CD4-positive, alpha-beta memory T cell (primary cell): ENCODE results near the gene EIF4ENIF1. TPM values are rescaled to one million over a fixed set of nuclear protein-coding genes. Genes with fewer than 3 reads are reported as not detected.

Experiments used
- CTCF ChIA-PET: fragments of 350-600 bp; sonication (Branson Sonifier 250); formaldehyde crosslinking; loops from one replicate; lab custom pipeline; 2021; ENCODE audit warnings: inconsistent platforms; ENCODE audit not compliant: partially characterized antibody; lab: Charles Lee
- POLR2A ChIA-PET: fragments of 350-600 bp; sonication (Branson Sonifier 250); formaldehyde crosslinking; loops from one replicate; lab custom pipeline; 2021; ENCODE audit not compliant: partially characterized antibody; lab: Charles Lee
- DNase-seq, 5 donors: peaks; one replicate each; pipeline versions ENCODE4 v3.0.0 to v3.0.0-alpha.2; 2020 to 2022; ENCODE audit warnings: mixed read lengths in 1 of 5
- H3K27ac ChIP-seq: one replicate; pipeline ENCODE4 v1.7.0; 2013; ENCODE audit warnings: low read depth, low read length
- H3K27me3 ChIP-seq: 2 replicates; pipeline ENCODE4 v1.7.0; 2013; ENCODE audit warnings: mild to moderate bottlenecking, low read length, moderate library complexity; ENCODE audit not compliant: insufficient read depth
- H3K36me3 ChIP-seq: 2 replicates; pipeline ENCODE4 v1.7.0; 2013; ENCODE audit warnings: mild to moderate bottlenecking, low read length, moderate library complexity; ENCODE audit not compliant: insufficient read depth
- H3K4me1 ChIP-seq: 2 replicates; pipeline ENCODE4 v1.7.0; 2013; ENCODE audit warnings: mild to moderate bottlenecking, low read length, moderate library complexity; ENCODE audit not compliant: insufficient read depth
- H3K4me3 ChIP-seq, 2 donors: one replicate each; pipeline ENCODE4 v1.7.0; 2013; ENCODE audit warnings: low read length in 2 of 2, mild to moderate bottlenecking in 1 of 2
- H3K9me3 ChIP-seq, 2 donors: one replicate each; pipeline ENCODE4 v1.7.0; 2013; ENCODE audit warnings: low read length in 2 of 2, control low read depth in 1 of 2; ENCODE audit not compliant: control insufficient read depth in 1 of 2
- H3K27ac Mint-ChIP-seq, 7 donors: one replicate each; pipeline ENCODE4 v1.8.0; 2020 to 2021; ENCODE audit warnings: mixed read lengths in 7 of 7, mild to moderate bottlenecking in 6 of 7, inconsistent platforms in 3 of 7, moderate library complexity in 3 of 7
- H3K27me3 Mint-ChIP-seq, 2 donors: one replicate each; pipeline ENCODE4 v1.8.0; 2020 to 2021; ENCODE audit warnings: mixed read lengths in 2 of 2
- H3K36me3 Mint-ChIP-seq, 2 donors: one replicate each; pipeline ENCODE4 v1.8.0; 2020 to 2021; ENCODE audit warnings: mixed read lengths in 2 of 2, inconsistent platforms in 1 of 2, mild to moderate bottlenecking in 1 of 2
- H3K4me1 Mint-ChIP-seq, 4 donors: one replicate each; pipeline ENCODE4 v1.8.0; 2020 to 2021; ENCODE audit warnings: mixed read lengths in 4 of 4, mild to moderate bottlenecking in 1 of 4
- H3K4me3 Mint-ChIP-seq, 8 donors: one replicate each; pipeline ENCODE4 v1.8.0; 2020 to 2021; ENCODE audit warnings: mixed read lengths in 8 of 8, mild to moderate bottlenecking in 7 of 8, moderate library complexity in 6 of 8, inconsistent platforms in 3 of 8
- H3K9me3 Mint-ChIP-seq, 8 donors: one replicate each; pipeline ENCODE4 v1.8.0; 2020 to 2021; ENCODE audit warnings: mixed read lengths in 8 of 8, mild to moderate bottlenecking in 5 of 8, inconsistent platforms in 3 of 8, moderate library complexity in 1 of 8
- intact Hi-C: fragments of 100-400 bp; cut with micrococcal nuclease; formaldehyde crosslinking; loops from one replicate; pipeline ENCODE4 v1.15.1; 2023
- polyA plus RNA-seq, 2 donors: library from polyadenylated mRNA; unstranded; fragments of 300-500 nt; fragmentation: Illumina TruSeq; gene quantifications; one replicate each; pipeline ENCODE4 v1.2.3, GENCODE V29; 2021
- total RNA-seq, 2 experiments: library from RNA; stranded (reverse); gene quantifications; one replicate each; pipeline ENCODE4 v1.2.3, GENCODE V29; 2021

Gene EIF4ENIF1
- total and polyA plus RNA-seq, 4 experiments from 2014 or later: 6.6 to 50.7 (median 29.6) TPM

- intact Hi-C loops: no loop called here
- peaks cover 55% of the 10 kb centered on the region for H3K4me1 ChIP-seq
- no peaks in the 10 kb centered on the region for H3K27me3 Mint-ChIP-seq
- H3K27ac Mint-ChIP-seq: peak overlapping the region in 1 of 7 donors; percentile 56
- POLR2A ChIA-PET: no interaction called here
- no peak overlapping the region for H3K4me3 ChIP-seq
- no peaks in the 10 kb centered on the region for H3K9me3 Mint-ChIP-seq
- peaks cover 10% of the 10 kb centered on the region for H3K36me3 ChIP-seq
- no peak overlapping the region for H3K4me3 Mint-ChIP-seq
- DNase-seq: no peak
- CTCF ChIA-PET: no interaction called here
- peaks cover 33 to 49% of the 10 kb centered on the region in 2 donors for H3K36me3 Mint-ChIP-seq
- no peak overlapping the region for H3K27ac ChIP-seq
- peaks cover 37 to 69% (median 52%) of the 10 kb centered on the region in 4 donors for H3K4me1 Mint-ChIP-seq
- H3K27me3 ChIP-seq: no peaks in the 10 kb centered on the region
- no peaks in the 10 kb centered on the region for H3K9me3 ChIP-seq
These were observed 14.6 kb upstream of the EIF4ENIF1 start for GRCh38 chr22:31504282-31504681.

GRCh38 chr22:31503211-31503964 lies 13.7 kb upstream of the EIF4ENIF1 start:
- intact Hi-C loops: no loop called here
- no peaks in the 10 kb centered on the region for H3K27me3 ChIP-seq
- Mint-ChIP-seq H3K4me1 (peaks cover 37 to 69% (median 51%) of the 10 kb centered on the region in 4 donors), H3K9me3 (no peaks in the 10 kb centered on the region), H3K4me3 (peak overlapping the region in 1 of 8 donors; percentile 44), H3K27me3 (no peaks in the 10 kb centered on the region), H3K27ac (peak overlapping the region in 3 of 7 donors; percentile 17 to 48 (median 41)), H3K36me3 (peaks cover 24 to 44% of the 10 kb centered on the region in 2 donors)
- no peak overlapping the region for H3K27ac ChIP-seq
- no peaks in the 10 kb centered on the region for H3K9me3 ChIP-seq
- DNase-seq: no peak
- H3K4me1 ChIP-seq: peaks cover 58% of the 10 kb centered on the region
- ChIA-PET CTCF (interaction anchor here (0.6 kb wide), 1 partner anchor 71 kb away, joined by 3 read pairs; no protein-coding TSS in a partner anchor), POLR2A (no interaction called here)
- peaks cover 1% of the 10 kb centered on the region for H3K36me3 ChIP-seq
- H3K4me3 ChIP-seq: no peak overlapping the region

- Mint-ChIP-seq H3K27me3 (no peaks in the 10 kb centered on the region), H3K27ac (peak overlapping the region in 4 of 7 donors; percentile 5 to 63 (median 34)), H3K9me3 (no peaks in the 10 kb centered on the region), H3K4me3 (peak overlapping the region in 6 of 8 donors; percentile 9 to 63 (median 28)), H3K4me1 (peaks cover 43 to 70% (median 53%) of the 10 kb centered on the region in 4 donors), H3K36me3 (peaks cover 11 to 42% of the 10 kb centered on the region in 2 donors)
- Histone ChIP-seq H3K4me1 (peaks cover 64% of the 10 kb centered on the region), H3K4me3 (no peak overlapping the region), H3K9me3 (no peaks in the 10 kb centered on the region), H3K27ac (no peak overlapping the region), H3K27me3 (no peaks in the 10 kb centered on the region), H3K36me3 (no peaks in the 10 kb centered on the region)
- no peak for DNase-seq
- POLR2A ChIA-PET: interaction anchor here (0.6 kb wide), 1 partner anchor 23 kb away, joined by 3 read pairs; no protein-coding TSS in a partner anchor
- CTCF ChIA-PET: interaction anchor here (0.6 to 2.1 kb wide), 3 partner anchors 13 to 168 kb away, joined by 3 to 6 read pairs (median 4); no protein-coding TSS in a partner anchor
- intact Hi-C loops: no loop called here
These were observed 12.1 kb upstream of the EIF4ENIF1 start for GRCh38 chr22:31501738-31502137.

GRCh38 chr22:31497148-31497938 lies 7.7 kb upstream of the EIF4ENIF1 start:
- Histone ChIP-seq H3K4me1 (peaks cover 60% of the 10 kb centered on the region), H3K4me3 (peak overlapping the region; percentile 93 to 96), H3K9me3 (no peaks in the 10 kb centered on the region), H3K27ac (peak overlapping the region; percentile 89), H3K27me3 (no peaks in the 10 kb centered on the region), H3K36me3 (no peaks in the 10 kb centered on the region)
- H3K27me3 Mint-ChIP-seq: no peaks in the 10 kb centered on the region
- peak overlapping the region; percentile 94 to 98 (median 97) for H3K27ac Mint-ChIP-seq
- no peaks in the 10 kb centered on the region for H3K9me3 Mint-ChIP-seq
- H3K4me3 Mint-ChIP-seq: peak overlapping the region; percentile 87 to 98 (median 91)
- intact Hi-C loops: loop anchor here (1.0 to 10.0 kb wide), 6 partner anchors 8 to 447 kb away; partner anchors contain the start of genes DRG1, EIF4ENIF1, PIK3IP1 and YWHAH
- DNase-seq: peak; percentile 65 to 72 (median 70)
- H3K4me1 Mint-ChIP-seq: peaks cover 23 to 63% (median 36%) of the 10 kb centered on the region in 4 donors
- CTCF ChIA-PET: no interaction called here
- POLR2A ChIA-PET: interaction anchor here (0.6 to 2.7 kb wide), 6 partner anchors 8 to 205 kb away, joined by 3 to 11 read pairs (median 4); partner anchors contain the start of genes EIF4ENIF1 and PIK3IP1
- H3K36me3 Mint-ChIP-seq: peaks cover 4 to 32% of the 10 kb centered on the region in 2 donors

DNA sequence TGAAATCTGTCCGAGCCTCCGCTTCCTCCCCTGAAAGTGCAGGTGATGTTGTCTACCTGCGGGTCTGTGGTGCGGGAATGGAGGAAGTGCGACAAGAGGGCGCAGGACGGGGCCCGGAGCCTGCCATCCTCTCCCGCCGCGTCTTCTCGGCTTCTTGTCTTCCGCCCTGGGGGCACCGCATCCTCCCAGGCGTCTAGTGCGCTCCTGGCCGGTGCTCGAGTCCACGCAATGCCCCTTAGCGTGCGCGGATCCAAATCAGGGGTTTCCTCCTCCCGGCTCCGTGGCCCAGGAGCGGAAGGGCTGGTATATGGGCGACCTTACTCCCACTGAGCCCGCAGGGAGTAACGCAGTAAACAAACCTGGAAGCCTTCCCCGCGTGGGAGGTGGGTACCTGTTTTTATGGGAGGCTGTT lies 7.1 kb upstream of the EIF4ENIF1 start:
- H3K9me3 ChIP-seq: no peaks in the 10 kb centered on the region
- H3K27ac Mint-ChIP-seq: peak overlapping the region; percentile 94 to 98 (median 97)
- peak overlapping the region; percentile 93 to 96 for H3K4me3 ChIP-seq
- POLR2A ChIA-PET: interaction anchor here (1.1 to 2.7 kb wide), 3 partner anchors 31 to 205 kb away, joined by 3 to 7 read pairs (median 6); partner anchors contain the start of gene PIK3IP1
- CTCF ChIA-PET: no interaction called here
- H3K36me3 ChIP-seq: no peaks in the 10 kb centered on the region
- peak in 1 of 5 donors; percentile 68 for DNase-seq
- no peaks in the 10 kb centered on the region for H3K27me3 Mint-ChIP-seq
- H3K4me1 ChIP-seq: peaks cover 60% of the 10 kb centered on the region
- H3K36me3 Mint-ChIP-seq: peaks cover 1 to 28% of the 10 kb centered on the region in 2 donors
- H3K4me3 Mint-ChIP-seq: peak overlapping the region; percentile 87 to 98 (median 91)
- H3K9me3 Mint-ChIP-seq: no peaks in the 10 kb centered on the region
- H3K4me1 Mint-ChIP-seq: peaks cover 24 to 63% (median 32%) of the 10 kb centered on the region in 4 donors
- peak overlapping the region; percentile 89 for H3K27ac ChIP-seq
- intact Hi-C loops: loop anchor here (1.0 to 10.0 kb wide), 9 partner anchors 7 to 448 kb away; partner anchors contain the start of genes DRG1, EIF4ENIF1, PATZ1 and PIK3IP1
- no peaks in the 10 kb centered on the region for H3K27me3 ChIP-seq

- Histone ChIP-seq H3K4me1 (peaks cover 60% of the 10 kb centered on the region), H3K36me3 (no peaks in the 10 kb centered on the region), H3K4me3 (peak within 1 kb of the TSS; percentile 93 to 96), H3K27ac (peak within 1 kb of the TSS; percentile 89), H3K9me3 (no peaks in the 10 kb centered on the region), H3K27me3 (no peaks in the 10 kb centered on the region)
- Mint-ChIP-seq H3K36me3 (peaks cover 0 to 23% of the 10 kb centered on the region in 2 donors), H3K4me1 (peaks cover 23 to 63% (median 32%) of the 10 kb centered on the region in 4 donors), H3K4me3 (peak within 1 kb of the TSS; percentile 87 to 98 (median 91)), H3K27me3 (no peaks in the 10 kb centered on the region), H3K27ac (peak within 1 kb of the TSS; percentile 94 to 98 (median 97)), H3K9me3 (no peaks in the 10 kb centered on the region)
- ChIA-PET POLR2A (interaction anchor here (0.6 to 2.7 kb wide), 7 partner anchors 8 to 1072 kb away, joined by 3 to 7 read pairs (median 3); partner anchors contain the start of gene PIK3IP1), CTCF (no interaction called here)
- DNase-seq: peak; percentile 96 to 97 (median 96)
- intact Hi-C loops: loop anchor here (1.0 to 10.0 kb wide), 8 partner anchors 41 to 449 kb away; partner anchors contain the start of genes DRG1, PATZ1, PIK3IP1 and PRR14L
These were observed 6.5 kb upstream of the EIF4ENIF1 start, which contains the start of gene SFI1 for GRCh38 chr22:31496007-31496734. Gene SFI1, plus strand, starts transcription at chr22:31496536. Its CDS starts 11,749 bp downstream, at chr22:31508285.
